GM19372 (cell line): Measurements from ENCODE around the gene HIBADH.

Experiments
- ATAC-seq: cut with Tn5 transposase; IDR thresholded peaks from one replicate; pipeline ENCODE4 v1.9.1; 2021; ENCODE audit warnings: mild to moderate bottlenecking, low read depth, moderate library complexity; ENCODE audit not compliant: unreplicated experiment

Gene HIBADH

GRCh38 chr7:27662490-27663205 lies at the start of gene HIBADH:
Gene HIBADH, minus strand, starts transcription at chr7:27662883. Its CDS starts 95 bp downstream, at chr7:27662788.
- peak; percentile 97 for ATAC-seq

- no peak for ATAC-seq
These were observed 49.5 kb upstream of the HIBADH start for GRCh38 chr7:27712217-27712616.

GRCh38 chr7:27709137-27710075 lies 46.7 kb upstream of the HIBADH start:
- ATAC-seq = no peak

DNA sequence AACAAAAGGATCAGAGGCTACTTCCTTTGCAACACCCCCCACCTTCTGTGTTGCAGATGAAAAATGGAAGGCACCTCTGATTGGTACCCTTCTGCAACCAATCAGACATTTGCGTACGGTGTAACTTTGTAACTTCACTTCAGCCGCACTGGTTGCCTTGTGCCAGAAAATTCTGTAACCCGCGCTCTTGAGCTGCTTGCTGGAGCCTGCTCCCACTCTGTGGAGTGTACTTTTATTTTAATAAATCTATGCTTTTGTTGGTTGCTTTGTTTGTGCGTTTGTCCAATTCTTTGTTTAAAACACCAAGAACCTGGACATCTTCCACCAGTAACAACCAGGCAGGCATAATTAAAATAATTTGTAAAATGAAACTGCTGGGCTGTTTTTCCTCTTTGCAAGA lies 45.8 kb upstream of the HIBADH start:
- ATAC-seq = no peak

- no peak for ATAC-seq
These were observed 42.5 kb upstream of the HIBADH start for GRCh38 chr7:27705200-27705594.

GRCh38 chr7:27704422-27705199 lies 41.9 kb upstream of the HIBADH start:
- ATAC-seq = no peak

GRCh38 chr7:27703181-27703580 lies 40.5 kb upstream of the HIBADH start:
- ATAC-seq = no peak

DNA sequence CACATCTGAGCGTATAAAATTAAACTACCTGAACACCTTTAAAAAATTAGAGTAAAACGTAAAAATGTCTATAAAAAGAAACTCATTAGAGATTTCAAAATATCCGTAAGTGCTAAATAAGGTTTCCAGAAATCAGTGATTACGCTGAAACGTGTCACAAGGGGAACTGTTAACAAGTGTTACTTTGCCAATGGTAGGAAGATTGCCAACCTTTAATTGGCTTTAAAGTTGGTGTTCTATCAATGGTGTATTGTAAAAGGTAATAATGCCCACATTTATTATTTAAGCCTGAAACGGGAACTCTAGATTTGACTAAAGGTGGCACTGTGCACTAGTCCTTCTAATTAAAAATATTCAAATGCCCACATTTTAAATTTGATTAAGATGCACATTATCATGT lies 37.8 kb upstream of the HIBADH start:
- no peak for ATAC-seq

GRCh38 chr7:27699751-27700150 lies 37.1 kb upstream of the HIBADH start:
- no peak for ATAC-seq

- no peak for ATAC-seq
These were observed 35.3 kb upstream of the HIBADH start for GRCh38 chr7:27697861-27698430.

DNA sequence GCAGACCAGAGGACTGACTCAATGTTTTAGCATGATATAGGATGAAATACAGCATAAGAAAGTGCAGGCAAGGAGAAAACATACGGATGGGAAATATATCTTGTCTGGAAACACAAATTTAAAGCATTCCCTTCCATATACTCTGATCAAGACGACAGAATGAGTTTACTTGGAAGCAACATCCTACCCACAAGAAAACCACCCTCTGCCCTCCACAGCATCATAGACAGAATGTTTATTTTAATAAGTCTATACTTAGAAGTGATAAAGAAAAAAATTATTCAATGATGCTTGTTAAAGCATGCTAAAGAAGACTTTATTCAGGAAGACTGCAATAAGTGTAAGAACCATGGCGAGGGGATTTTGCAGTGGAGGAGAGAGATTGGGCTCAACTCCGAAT lies 32.4 kb upstream of the HIBADH start:
- ATAC-seq = no peak

GRCh38 chr7:27693794-27694193 lies 31.1 kb upstream of the HIBADH start:
- ATAC-seq = no peak

DNA sequence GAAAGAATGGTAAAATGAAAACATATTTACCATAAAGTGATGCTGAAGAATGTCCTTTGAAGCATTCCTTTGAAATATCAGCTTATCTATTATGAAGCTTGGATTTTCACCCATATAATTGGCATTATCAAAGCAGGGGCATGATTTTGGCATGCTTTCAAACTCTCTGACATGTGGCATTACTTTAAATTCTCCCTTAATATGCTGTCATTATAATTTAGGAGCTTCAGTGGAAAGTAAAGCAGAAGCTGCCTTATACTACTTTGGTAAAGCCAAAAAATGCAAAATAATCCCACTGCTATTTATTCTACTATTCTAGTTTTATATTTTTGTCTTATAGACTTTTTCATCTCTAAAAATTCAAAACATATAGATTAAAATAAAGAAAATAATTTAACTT lies 28.0 kb upstream of the HIBADH start:
- no peak for ATAC-seq

- ATAC-seq = no peak
These were observed 27.0 kb upstream of the HIBADH start for GRCh38 chr7:27689591-27690164.

- no peak for ATAC-seq
These were observed 26.5 kb upstream of the HIBADH start for GRCh38 chr7:27689150-27689549.

DNA sequence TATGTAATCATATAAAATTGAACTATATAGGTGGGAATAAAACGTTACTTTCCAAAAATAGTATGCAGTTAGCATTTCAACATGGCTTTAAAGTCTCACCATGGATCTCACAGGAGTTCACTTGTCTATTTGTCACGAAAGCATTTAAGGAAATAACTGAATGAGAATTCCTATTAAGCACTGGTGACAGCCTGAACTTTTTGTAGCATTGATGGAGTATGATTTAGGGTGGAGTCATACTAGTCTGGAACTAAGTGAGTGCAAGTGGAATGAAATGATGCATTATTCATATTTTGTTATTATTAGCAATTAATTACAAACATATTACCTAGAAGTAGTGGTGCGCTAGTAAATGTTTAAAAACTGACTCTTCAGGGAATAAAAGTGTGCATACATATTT lies 26.0 kb upstream of the HIBADH start:
- ATAC-seq = no peak

DNA sequence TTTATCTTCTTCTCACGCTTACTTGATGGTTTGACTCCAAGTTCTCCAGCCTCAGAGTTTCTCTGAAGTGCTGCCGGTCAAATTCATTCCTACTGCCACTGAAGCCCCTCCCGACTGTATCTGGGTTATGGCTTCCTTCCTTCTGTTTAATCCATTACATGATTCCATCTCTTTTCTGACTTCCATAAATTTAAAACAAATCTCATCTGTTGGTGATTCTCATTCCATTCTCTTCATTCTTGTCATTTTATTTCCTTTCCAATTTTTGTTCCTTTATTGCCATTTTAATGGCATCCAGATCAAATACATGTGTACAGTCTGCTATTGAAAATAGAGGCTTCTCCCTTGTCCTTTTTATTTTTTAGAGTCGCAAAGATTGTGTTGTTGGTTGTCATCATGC lies 25.4 kb upstream of the HIBADH start:
- ATAC-seq = no peak

- no peak for ATAC-seq
These were observed 23.6 kb upstream of the HIBADH start for GRCh38 chr7:27686315-27686714.

- no peak for ATAC-seq
These were observed 23.2 kb upstream of the HIBADH start for GRCh38 chr7:27685893-27686292.

DNA sequence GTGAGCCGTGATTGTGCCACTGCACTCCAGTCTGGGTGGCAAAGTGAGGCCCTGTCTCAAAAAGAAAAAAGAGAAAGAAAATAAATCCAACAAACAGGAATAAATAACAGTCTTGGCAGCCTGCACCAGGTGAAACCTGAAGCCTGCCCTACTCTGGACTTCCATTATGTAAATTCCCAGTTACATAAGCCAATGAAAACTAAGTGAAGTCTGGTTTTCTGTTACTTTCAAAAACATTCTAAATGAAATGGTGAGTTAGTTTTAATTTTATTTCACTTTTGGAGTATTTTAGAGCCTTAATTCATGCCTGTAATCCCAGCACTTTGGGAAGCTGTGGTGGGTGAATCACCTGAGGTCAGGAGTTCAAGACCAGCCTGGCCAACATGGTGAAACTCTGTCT lies 22.5 kb upstream of the HIBADH start:
- ATAC-seq = no peak
